B cell (primary cell): ENCODE data around the gene VWA5A.

Experiments used
- CTCF ChIP-seq: fragments of 200-600 bp; IDR thresholded peaks from one replicate; pipeline ENCODE4 v1.8.0; 2022; ENCODE audit warnings: antibody characterized with exemption, mild to moderate bottlenecking
- EZH2 ChIP-seq: IDR thresholded peaks from 2 replicates; pipeline ENCODE4 v1.6.1; 2012; ENCODE audit warnings: borderline replicate concordance, low read depth, mild to moderate bottlenecking, moderate library complexity, low read length; ENCODE audit not compliant: insufficient read depth, poor library complexity, severe bottlenecking

- no peak for TF ChIP-seq CTCF
- no peak for TF ChIP-seq EZH2
Observed at GRCh38 chr11:124152770-124153407, 37.6 kb downstream of the VWA5A start.
